IPS DF 6.9 (cell line): ENCODE data around the gene CIAPIN1.
A peak's percentile ranks its signal among the peaks of the same experiment; 100 is the strongest.

Source experiments
- DNase-seq: peaks from one replicate; pipeline ENCODE4 v3.0.0-alpha.2; 2013; ENCODE audit warnings: low read depth, low spot score
- H3K27ac ChIP-seq: one replicate; pipeline ENCODE4 v1.5.1; 2013; ENCODE audit warnings: low read length, control low read depth
- H3K27me3 ChIP-seq: 2 replicates; pipeline ENCODE4 v1.6.1; 2013; ENCODE audit warnings: mild to moderate bottlenecking, low read length; ENCODE audit not compliant: control insufficient read depth, insufficient read depth
- H3K36me3 ChIP-seq: 2 replicates; pipeline ENCODE4 v1.6.1; 2013; ENCODE audit warnings: low read length; ENCODE audit not compliant: control insufficient read depth, insufficient read depth
- H3K4me1 ChIP-seq: 2 replicates; pipeline ENCODE4 v1.6.1; 2013; ENCODE audit warnings: low read length; ENCODE audit not compliant: control insufficient read depth, insufficient read depth
- H3K4me3 ChIP-seq: 2 replicates; pipeline ENCODE4 v1.5.1; 2013; ENCODE audit warnings: mild to moderate bottlenecking, low read length
- H3K9me3 ChIP-seq: 2 replicates; pipeline ENCODE4 v1.6.1; 2013; ENCODE audit warnings: low read length, inconsistent platforms; ENCODE audit not compliant: control insufficient read depth, insufficient read depth
- WGBS: extraction: QIAGEN DNeasy Blood & Tissue Kit; methylation state at CpG from one replicate; pipeline ENCODE4 v1.1.7; 2013; ENCODE audit warnings: mixed read lengths, missing lambda C conversion rate; ENCODE audit not compliant: insufficient read length, insufficient coverage; 5-methylcytosine and 5-hydroxymethylcytosine counted together

Gene CIAPIN1

DNA sequence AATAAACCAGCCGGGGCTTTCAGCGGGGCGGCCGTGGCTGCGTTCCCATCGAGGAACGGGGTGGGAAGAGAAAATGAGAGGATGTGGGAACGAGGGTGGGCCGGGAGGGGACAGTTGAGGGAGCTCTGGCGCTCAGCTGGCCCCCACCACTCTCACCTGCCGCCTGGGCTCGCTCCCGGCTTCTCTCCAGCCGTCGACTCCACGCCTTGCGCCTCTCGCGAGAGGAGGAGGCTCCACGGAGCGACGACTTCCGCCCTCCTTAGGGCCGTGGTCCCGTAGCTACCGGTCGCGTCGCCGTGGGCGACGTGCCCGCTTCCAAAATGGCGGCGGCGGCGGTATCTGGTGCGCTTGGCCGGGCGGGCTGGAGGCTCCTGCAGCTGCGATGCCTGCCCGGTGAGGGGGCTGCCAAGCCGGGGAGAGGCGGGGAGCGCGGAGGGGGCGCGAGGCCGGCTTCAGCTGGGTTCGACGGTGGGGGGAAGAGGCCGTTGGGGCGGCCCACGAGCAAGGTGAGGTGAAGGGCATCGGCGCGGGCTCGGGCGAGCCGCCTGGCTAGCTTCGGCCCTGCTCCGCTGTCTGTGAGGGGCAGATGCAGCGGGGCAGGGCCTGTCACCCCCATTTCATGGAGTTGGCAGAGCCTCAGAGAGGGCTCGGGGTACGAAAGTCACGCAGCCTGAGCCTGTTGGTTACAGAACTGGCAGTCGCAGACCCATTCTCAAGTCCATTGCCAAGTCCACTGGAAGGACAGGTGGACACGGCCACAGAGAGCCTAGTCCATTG is at the start of gene CIAPIN1, which contains the start of gene COQ9:
CIAPIN1 (minus strand) TSS at position 200 of the 777 bp plus-strand sequence. CDS start 6,457 bp downstream, outside the sequence.
COQ9 (plus strand) TSS at position 294 of the 777 bp plus-strand sequence; CDS start at position 321, 27 bp downstream.
- Histone ChIP-seq H3K36me3 (no peaks in the 10 kb centered on the region), H3K9me3 (no peaks in the 10 kb centered on the region), H3K27ac (no peak within 1 kb of the TSS), H3K4me1 (no peaks in the 10 kb centered on the region), H3K4me3 (peak within 1 kb of the TSS; percentile 92), H3K27me3 (no peaks in the 10 kb centered on the region)
- DNase-seq, result peak; percentile 70
- no CpG with 5 or more reads among the region's 68 CpGs for WGBS

DNA sequence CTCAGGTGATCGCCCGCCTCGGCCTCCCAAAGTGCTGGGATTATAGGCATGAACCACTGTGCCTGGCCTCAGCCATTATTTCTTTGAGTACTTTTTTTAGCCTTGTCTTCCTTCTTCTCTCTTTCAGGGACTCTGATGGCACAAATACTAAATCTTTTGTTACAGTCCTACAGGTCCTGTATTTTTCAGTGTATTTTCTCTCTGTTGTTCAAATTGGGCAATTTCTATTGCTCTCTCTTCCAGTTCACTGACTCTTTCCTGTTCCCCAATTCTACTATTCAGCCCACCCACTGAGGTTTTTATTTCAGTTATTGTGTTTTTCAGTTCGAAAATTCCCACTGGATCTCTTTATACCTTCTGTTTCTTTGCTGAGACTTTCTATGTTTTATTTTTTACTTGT is 46.6 kb upstream of the CIAPIN1 start:
- Histone ChIP-seq H3K36me3 (no peaks in the 10 kb centered on the region), H3K4me3 (no peak overlapping the region), H3K27me3 (no peaks in the 10 kb centered on the region), H3K27ac (no peak overlapping the region), H3K9me3 (no peaks in the 10 kb centered on the region), H3K4me1 (no peaks in the 10 kb centered on the region)
- no peak for DNase-seq
- no CpG with 5 or more reads among the region's 4 CpGs for WGBS

DNA sequence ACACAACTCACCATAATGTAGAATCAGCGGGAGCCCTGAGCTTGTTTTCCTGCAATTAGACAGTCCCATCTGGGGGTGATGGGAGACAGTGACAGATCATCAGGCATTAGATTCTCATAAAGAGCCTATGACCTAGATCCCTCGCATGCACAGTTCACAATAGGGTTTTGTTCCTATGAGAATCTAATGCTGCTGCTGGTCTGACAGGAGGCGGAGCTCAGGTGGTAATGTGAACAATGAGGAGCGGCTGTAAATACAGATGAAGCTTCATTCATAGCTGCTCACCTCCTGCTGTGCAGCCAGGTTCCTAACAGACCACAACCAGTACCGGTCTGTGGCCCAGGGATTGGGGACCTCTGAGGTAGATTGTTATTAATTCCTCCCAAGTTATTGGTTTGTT is 42.0 kb upstream of the CIAPIN1 start:
- Histone ChIP-seq H3K9me3 (no peaks in the 10 kb centered on the region), H3K27me3 (no peaks in the 10 kb centered on the region), H3K4me3 (no peak overlapping the region), H3K36me3 (no peaks in the 10 kb centered on the region), H3K4me1 (peaks cover 10% of the 10 kb centered on the region), H3K27ac (no peak overlapping the region)
- DNase-seq, result no peak
- no CpG with 5 or more reads among the region's 5 CpGs for WGBS

DNA sequence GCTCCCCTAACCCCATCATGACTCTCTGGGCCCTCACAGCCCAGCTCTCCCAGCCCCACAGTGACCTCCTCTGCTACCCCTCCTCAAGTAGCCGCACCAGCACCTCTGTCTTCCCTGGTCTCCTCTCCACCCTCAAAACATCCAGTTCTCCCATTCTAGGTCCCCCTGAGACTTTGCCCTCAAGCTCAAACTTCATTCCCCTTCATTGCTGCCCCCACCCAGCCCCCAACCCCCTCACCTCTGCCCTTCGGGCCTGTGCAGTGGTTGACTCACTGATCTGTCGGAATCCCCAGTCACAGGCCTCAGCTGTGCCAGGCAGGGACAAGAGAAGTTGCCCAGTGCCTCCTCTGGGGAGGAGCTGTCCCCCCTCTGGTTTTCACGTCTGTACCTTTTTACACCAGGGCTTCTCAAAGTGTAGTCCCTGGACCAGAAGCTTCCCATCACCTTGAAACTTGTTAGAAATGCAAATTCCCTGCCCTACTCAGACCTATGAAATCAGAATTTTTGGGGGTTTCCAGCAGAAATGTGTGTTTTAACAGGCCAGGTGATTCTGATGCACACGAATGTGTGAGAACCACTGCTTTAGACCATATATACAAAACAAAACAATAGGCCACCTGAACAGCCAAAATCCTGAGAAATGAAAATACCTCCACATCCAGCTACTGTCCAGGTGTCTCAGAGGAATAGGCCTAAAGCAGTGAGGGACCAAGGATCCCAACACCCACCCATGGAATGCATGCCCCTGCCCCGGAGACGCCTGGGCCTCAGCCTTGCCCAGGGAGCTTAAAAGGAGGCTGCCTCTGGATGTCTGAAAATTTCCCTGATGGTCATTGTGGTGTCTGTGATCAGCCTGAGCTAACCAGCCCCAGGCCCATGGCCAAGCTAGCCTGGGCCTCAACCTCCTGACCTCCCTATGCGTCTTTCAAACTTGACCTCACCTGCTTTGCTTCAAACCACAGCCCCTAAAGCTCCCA is 40.0 kb upstream of the CIAPIN1 start:
- DNase-seq, result no peak
- no peaks in the 10 kb centered on the region for H3K9me3 ChIP-seq
- no peaks in the 10 kb centered on the region for H3K27me3 ChIP-seq
- no CpG with 5 or more reads among the region's 8 CpGs for WGBS
- no peak overlapping the region for H3K27ac ChIP-seq
- peaks cover 11% of the 10 kb centered on the region for H3K4me1 ChIP-seq
- no peaks in the 10 kb centered on the region for H3K36me3 ChIP-seq
- peak overlapping the region; percentile 77; the same call in 1 of the 2 replicates for H3K4me3 ChIP-seq

DNA sequence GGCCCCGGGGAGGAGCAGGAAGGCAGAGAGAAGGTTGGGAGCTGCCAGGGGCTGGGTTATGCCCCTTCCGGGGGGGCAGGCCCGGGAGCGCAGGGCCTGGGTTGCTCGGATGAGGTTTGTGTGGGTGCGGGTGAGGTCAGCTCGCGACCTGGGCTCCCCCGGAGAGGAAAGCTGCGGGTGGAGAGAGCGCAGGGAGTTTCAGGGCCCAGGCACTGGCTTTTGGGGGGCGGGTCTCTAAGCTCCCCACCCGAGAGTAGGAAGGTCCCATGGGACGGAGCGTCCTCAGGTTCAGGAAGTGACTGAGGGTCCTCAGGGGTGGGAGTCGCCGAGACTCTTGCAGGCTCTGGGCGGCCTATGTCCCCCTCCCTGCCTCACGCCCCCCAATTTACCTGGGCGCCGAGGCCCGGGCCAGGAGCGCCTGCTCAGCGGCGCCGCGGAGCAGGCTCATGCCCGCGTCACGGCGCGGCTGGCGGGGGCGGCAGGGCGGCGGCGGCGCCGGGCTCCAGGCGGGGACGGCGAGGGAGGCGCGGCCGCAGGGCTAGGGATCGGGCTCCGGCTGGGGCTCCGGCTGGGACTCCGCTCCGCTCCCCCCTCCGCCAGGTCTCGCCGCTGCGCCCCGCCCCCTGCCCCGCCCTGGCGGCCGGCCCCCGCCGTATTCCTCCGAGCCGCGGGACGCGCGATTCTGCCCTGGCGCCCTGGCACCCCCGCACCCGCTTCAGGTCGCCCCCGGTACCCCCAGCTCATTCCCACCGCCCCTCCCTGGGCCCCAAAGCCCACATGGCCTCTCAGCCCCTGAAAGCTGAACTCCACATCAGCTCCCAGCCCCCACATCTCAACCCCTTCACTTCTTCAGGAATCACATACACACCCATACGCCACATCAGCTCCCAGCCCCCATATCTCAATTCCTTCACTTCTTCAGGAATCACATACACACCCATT is 39.0 kb upstream of the CIAPIN1 start, which contains the start of gene DOK4:
DOK4 (minus strand) TSS at position 578 of the 942 bp plus-strand sequence. CDS start 6,986 bp downstream, outside the sequence.
- Histone ChIP-seq H3K4me3 (peak within 1 kb of the TSS; percentile 77; the same call in 1 of the 2 replicates), H3K27me3 (no peaks in the 10 kb centered on the region), H3K4me1 (peaks cover 11% of the 10 kb centered on the region), H3K36me3 (no peaks in the 10 kb centered on the region), H3K27ac (no peak within 1 kb of the TSS), H3K9me3 (no peaks in the 10 kb centered on the region)
- no peak for DNase-seq
- WGBS, result no CpG with 5 or more reads among the region's 73 CpGs

DNA sequence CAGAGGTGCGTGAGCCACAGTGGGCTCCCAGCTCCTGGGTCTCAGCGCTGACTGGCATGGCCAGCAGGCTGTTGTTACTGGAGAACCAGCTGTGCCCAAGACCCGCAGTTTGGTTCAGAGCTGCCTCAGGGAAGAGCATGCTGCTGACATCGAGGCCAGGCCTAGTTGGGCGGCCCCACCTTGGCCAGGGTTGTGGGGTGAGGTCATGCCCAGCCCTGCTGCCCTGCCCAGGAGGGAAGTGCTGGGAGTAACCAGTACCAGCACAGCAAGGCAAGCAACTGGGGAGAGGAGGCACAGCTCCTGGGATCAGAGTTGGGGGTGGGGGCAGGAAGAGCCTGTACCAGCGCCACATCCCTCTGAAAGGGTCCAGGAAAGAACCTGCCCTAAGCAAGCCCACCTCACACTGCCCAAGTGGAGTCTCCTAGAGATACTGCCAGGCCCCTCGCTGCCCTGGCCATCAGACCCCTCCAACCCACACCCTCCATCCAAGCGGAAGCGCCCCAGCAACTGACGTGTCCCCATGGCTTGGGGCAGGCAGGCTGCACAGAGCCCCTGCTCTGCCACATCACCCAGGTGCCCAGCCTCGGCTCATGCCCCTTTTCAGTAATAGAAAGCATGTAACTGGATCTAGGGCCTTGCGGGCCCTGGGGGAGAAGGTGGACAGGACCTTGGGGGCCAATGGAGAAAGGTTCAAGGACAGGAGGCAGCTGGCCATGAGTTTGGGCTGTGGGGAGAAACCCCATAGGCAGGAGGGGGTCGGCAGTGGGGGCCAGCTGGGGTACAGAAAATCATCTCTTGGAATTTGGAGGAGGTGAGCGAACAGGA is 38.1 kb upstream of the CIAPIN1 start:
- H3K27ac ChIP-seq, result no peak overlapping the region
- peaks cover 14% of the 10 kb centered on the region for H3K4me1 ChIP-seq
- no peaks in the 10 kb centered on the region for H3K9me3 ChIP-seq
- peak overlapping the region; percentile 77; the same call in 1 of the 2 replicates for H3K4me3 ChIP-seq
- no peaks in the 10 kb centered on the region for H3K36me3 ChIP-seq
- WGBS, result no CpG with 5 or more reads among the region's 14 CpGs
- no peaks in the 10 kb centered on the region for H3K27me3 ChIP-seq
- DNase-seq, result no peak

DNA sequence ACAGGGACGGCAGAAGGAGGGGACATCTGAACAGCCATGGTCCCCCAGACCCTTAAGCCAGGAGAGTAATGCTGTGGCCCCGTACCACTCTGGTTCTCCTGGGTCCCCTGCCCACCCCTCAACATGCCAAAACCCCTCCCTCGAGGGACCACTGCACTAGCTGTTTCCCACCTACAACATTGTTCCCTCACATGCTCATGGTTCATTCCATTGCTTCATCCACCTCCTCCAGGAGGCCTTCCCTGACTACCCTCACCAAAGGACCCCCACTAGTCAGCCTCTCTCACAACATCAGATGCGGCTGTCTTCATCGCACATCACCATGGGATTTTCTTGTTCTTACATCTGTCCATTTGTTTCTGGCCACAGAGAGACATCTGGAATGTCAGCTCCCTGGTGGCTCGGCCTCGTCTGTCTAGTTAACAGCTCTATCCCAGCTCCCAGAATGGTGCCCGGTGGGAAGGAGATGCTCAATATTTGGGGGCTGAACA is 37.4 kb upstream of the CIAPIN1 start:
- DNase-seq, result no peak
- H3K27me3 ChIP-seq, result no peaks in the 10 kb centered on the region
- no CpG with 5 or more reads among the region's 8 CpGs for WGBS
- peaks cover 15% of the 10 kb centered on the region for H3K4me1 ChIP-seq
- no peaks in the 10 kb centered on the region for H3K36me3 ChIP-seq
- H3K9me3 ChIP-seq, result no peaks in the 10 kb centered on the region
- H3K27ac ChIP-seq, result no peak overlapping the region
- H3K4me3 ChIP-seq, result no peak overlapping the region

DNA sequence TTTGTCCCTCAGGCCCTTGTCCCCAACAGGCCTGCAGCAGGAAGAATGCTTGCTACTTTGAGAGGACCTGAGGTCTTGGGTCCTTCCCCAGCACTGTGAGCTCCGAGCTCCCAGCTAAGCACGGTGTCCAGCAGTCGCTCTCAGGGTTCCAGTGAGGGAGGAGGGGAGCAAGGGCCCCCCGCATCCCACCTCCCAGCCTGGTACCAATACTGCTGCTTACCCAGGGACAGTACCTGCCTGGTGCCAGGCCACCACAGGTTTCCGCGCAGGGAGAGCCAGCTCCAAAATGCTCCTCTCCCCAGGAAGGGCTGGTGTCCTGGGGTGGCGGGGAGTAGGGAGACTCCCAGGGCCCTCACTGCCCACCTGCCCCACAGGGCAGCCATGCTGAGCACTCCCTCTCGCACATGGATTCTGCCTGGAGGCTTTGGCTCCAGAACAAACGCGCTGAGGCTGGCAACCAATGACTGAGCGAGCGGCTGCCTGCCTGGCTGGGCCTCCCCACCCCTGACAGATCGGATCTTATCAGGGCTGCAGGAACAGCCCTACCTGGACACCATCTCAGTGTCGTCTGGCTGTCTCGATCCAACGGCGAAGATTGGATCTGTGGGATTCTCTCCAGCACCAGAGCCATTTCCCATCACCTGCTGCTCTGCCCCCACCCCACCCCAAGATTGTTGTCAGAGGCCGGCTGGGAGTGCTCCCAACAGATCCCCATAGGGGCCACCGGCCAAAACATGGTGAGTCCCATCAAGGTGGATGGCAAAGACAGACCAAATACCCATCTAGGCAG is 36.7 kb upstream of the CIAPIN1 start:
- no CpG with 5 or more reads among the region's 19 CpGs for WGBS
- Histone ChIP-seq H3K4me3 (no peak overlapping the region), H3K4me1 (peaks cover 15% of the 10 kb centered on the region), H3K9me3 (no peaks in the 10 kb centered on the region), H3K36me3 (no peaks in the 10 kb centered on the region), H3K27ac (no peak overlapping the region), H3K27me3 (no peaks in the 10 kb centered on the region)
- DNase-seq, result no peak
